ENCODE data around the gene MKLN1. TPM values are rescaled to one million over a fixed set of nuclear protein-coding genes. Genes with fewer than 3 reads are reported as not detected.

MKLN1 gene
- total and polyA plus RNA-seq, 2 of the 13 experiments (the other 11 are each of a cell fraction or from before 2014, with no cell fraction given): 33.6 to 43.5 TPM

- in situ Hi-C loops (cut with HindIII; ENCODE audit: extremely low pct_ligation_motif_present, low pct_unique_long_range_greater_than_20kb) (loop anchor here (10.0 kb wide), 1 partner anchor 147 kb away; no protein-coding TSS in a partner anchor), intact Hi-C loops (cut with micrococcal nuclease; ENCODE audit: unreplicated experiment) (loop anchor here (1.0 kb wide), 1 partner anchor 147 kb away; no protein-coding TSS in a partner anchor)
- FAIRE-seq: peak; percentile 72
- no peak overlapping the region for H3K9ac ChIP-seq (ENCODE audit: insufficient read depth, low read depth, low read length)
- 3% methylated on average over 7 of the region's 14 CpGs for whole genome bisulfite sequencing (ENCODE audit: low lambda C conversion rate)
- peak overlapping the region in 1 of 3 experiments; percentile 40; a peak in 1 of 6 replicates for H3K4me3 ChIP-seq (replicated peaks in 1 of 3; ENCODE audit: insufficient read depth in 1 of 3, low read depth in 2 of 3, low read length in 3 of 3)
- peak overlapping the region; percentile 67 for H3K4me2 ChIP-seq (ENCODE audit: low read depth, low read length)
- no peak overlapping the region for H3K27ac ChIP-seq (ENCODE audit: extremely low read length, insufficient read depth, low read length)
- DNase-seq (ENCODE audit: low spot score): peak; percentile 53
- BruUV-seq (replicated peaks): no TSS peak
- peak; percentile 75 for ATAC-seq
- H3K36me3 ChIP-seq (replicated peaks in 1 of 2; ENCODE audit: control insufficient read depth in 1 of 2, insufficient read depth in 2 of 2, low read length in 2 of 2): no peaks in the 10 kb centered on the region
- no peaks in the 10 kb centered on the region for H4K20me1 ChIP-seq (ENCODE audit: insufficient read depth, low read length)
- ChIA-PET POLR2A (no interaction called here), CTCF (ENCODE audit: low intra/inter-chr PET ratio, low total read pairs) (interaction anchor here (1.1 to 1.6 kb wide), 2 partner anchors 39 to 147 kb away, joined by 3 to 10 read pairs; no protein-coding TSS in a partner anchor)
- H3K4me1 ChIP-seq (ENCODE audit: insufficient read depth, low read length): peaks cover 31% of the 10 kb centered on the region
- no peaks in the 10 kb centered on the region; a peak in 1 of 5 replicates for H3K27me3 ChIP-seq (ENCODE audit: control insufficient read depth in 1 of 2, insufficient read depth in 2 of 2, low read length in 2 of 2)
- no peak overlapping the region for H2AFZ ChIP-seq (ENCODE audit: low read length)
- no peaks in the 10 kb centered on the region for H3K9me3 ChIP-seq (ENCODE audit: low read length)
- H3K79me2 ChIP-seq (ENCODE audit: insufficient read depth, low read length): no peaks in the 10 kb centered on the region
- 0 out of 2 replicates have a peak, but pooled peaks have one; percentile 24 for TF ChIP-seq PAXIP1 (CRISPR knock-in tag; conservative IDR thresholded peaks at IDR 0.05)
- TF ChIP-seq ISX (CRISPR knock-in tag; conservative IDR thresholded peaks at IDR 0.05): no peak
- TF ChIP-seq ZNF326 (CRISPR knock-in tag; IDR thresholded peaks at IDR 0.05; ENCODE audit: borderline replicate concordance): no peak
- TF ChIP-seq ZNF280D (CRISPR knock-in tag; IDR thresholded peaks at IDR 0.05): no peak
- peak; percentile 18; the same call in 1 of the 2 replicates for TF ChIP-seq ARID4A (CRISPR knock-in tag; IDR thresholded peaks at IDR 0.05; ENCODE audit: borderline replicate concordance)
- peak; percentile 35; the same call in 1 of the 2 replicates for TF ChIP-seq ZNF225 (CRISPR knock-in tag; IDR thresholded peaks at IDR 0.05)
- TF ChIP-seq TBX2 (CRISPR knock-in tag; IDR thresholded peaks at IDR 0.05; ENCODE audit: borderline replicate concordance): peak; percentile 24; the same call in 1 of the 2 replicates
- TF ChIP-seq IRX3 (CRISPR knock-in tag; IDR thresholded peaks at IDR 0.05; ENCODE audit: borderline replicate concordance, low read depth): no peak
- no peak for TF ChIP-seq MLLT10 (CRISPR knock-in tag; IDR thresholded peaks at IDR 0.05)
- TF ChIP-seq HNRNPUL1 (IDR thresholded peaks at IDR 0.05; ENCODE audit: low read depth, low read length): no peak
- peak; percentile 88 for TF ChIP-seq KDM2A (CRISPR knock-in tag; IDR thresholded peaks at IDR 0.05; ENCODE audit: borderline replicate concordance, low read depth)
Measured at GRCh38 chr7:131507592-131508331, 180.1 kb downstream of the MKLN1 start.

All from HepG2 (cell line).